HG03432 (cell line): ENCODE data around the gene NXNL2.

ENCODE experiments used
- ATAC-seq: cut with Tn5 transposase; IDR thresholded peaks from one replicate; pipeline ENCODE4 v1.9.1; 2021; ENCODE audit warnings: mild to moderate bottlenecking, moderate library complexity; ENCODE audit not compliant: unreplicated experiment

NXNL2 gene

DNA sequence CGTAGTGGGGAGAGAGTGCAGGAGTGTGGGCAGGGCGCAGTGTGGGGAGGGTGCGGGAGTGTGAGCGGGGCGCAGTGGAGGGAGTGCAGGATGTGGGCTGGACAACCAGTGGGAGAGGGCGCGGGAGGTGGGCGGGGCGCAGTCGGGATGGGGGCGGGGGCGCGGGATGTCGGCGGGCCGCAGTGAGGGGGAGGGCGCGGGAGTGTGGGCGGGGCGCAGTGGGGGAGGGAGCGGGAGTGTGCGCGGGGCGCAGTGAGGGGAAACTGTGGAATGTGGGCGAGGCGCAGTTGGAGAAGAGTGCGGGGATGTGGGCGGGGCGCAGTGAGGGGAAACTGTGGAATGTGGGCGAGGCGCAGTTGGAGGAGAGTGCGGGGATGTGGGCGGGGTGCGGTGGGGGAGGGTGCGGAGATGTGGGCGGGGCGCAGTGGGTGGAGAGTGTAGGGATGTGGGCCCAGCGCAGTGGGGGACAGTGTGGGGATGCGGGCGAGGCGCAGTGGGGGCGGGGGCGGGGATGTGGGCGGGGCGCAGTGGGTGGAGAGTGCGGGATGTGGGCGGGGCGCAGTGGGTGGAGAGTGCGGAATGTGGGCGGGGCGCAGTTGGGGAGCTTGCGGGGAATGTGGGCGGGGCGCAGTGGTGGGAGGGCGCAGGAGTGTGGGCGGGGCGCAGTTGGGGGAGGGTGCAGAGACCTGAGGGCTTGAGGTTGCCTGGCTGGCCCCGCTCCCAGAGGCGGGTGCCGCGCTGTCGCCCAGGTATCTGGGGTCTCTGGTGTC is at the start of gene NXNL2:
Gene NXNL2 (plus strand): TSS at position 723 of the 770 bp plus-strand sequence. CDS start 257 bp downstream, outside the sequence.
- no peak for ATAC-seq

DNA sequence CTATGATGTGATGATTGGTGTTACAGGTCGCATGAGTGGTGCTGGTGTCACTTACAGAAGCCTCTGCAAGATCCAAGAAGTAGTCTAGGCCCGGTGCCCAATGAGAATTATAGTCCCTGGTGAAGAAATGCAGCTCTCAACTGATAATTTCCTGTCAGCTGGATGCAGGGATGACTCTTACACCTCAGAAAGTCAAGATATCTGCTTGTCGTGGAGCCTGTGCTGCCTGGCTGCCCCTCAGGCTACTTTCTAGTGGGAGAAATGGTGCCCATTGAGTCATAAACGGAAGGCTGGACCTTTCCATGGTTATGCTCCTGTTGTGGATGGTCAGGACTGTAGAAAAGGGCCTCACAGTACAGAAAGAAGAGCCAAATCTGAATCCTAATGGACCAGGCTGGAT is 46.8 kb upstream of the NXNL2 start:
- ATAC-seq, result no peak

DNA sequence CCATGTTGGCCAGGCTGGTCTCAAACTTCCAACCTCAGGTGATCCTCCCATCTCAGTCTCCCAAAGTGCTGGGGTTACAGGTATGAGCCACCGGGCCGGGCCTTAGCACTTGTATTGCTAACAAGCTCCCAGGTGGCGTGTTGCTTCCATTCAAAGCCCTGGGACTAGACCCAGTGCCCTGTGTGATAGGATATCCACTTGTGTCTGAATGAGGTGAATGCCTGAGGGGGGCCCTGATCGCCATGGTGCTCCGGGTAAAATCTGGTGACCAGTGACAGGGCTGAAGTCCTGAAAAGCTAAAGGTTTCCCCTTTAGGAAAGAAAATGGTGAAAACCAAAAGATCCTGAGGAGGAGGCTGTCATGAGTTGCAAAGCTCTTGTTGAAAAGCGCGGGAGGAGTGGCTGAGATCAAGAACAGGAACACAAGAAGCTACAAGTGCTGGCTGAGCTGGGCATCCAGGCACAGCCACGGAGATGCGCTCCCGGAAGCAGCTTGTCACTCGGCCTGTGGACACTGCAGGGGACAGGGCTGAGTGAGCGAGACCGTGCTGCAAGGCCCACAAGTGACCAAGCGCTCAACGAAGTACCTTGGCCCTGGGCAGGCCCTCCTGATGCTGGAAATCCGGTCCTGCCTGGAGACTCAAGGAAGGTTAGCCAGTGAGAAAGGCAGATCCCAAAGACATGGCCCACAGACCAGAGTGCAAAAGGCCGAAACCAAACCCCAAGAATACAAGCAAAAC is 39.8 kb upstream of the NXNL2 start:
- ATAC-seq, result no peak

DNA sequence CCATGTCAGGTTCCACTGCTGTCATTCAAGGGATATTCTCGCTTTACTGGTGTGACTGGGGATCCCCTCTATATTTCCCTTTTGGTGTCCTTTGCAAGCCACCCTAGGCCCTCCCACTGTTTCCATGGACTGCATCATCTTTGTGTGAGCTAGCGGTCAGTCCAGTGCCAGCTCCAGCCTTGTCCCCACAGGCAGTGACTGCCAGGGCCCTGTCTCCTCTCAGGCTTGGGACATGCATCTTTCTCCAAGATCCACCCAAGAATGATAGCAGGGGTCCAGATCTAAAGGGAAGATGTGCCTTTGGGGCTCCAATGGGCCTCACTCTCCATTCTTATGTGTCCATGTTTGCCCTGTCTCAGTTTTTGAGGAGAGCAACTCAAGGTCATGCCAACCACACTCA is 37.8 kb upstream of the NXNL2 start:
- no peak for ATAC-seq

DNA sequence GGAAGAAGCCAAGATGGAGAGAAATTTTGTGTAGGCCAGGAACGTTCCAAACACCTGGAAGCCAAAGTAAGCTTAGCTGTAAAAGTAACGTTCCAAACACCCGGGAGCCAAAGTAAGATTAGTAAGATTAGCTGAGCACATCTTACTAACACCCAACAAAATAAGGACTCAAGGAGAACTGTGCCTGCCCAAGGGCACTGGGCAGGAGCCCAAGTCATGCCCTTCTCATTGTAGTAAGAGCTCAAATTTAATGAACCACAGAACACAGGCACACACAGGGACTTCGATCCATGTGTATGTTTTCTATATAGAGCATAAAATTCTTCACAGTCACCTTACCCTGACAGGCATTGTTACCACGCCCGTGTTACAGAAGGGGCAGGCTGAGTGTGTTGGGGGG is 36.1 kb upstream of the NXNL2 start:
- no peak for ATAC-seq

DNA sequence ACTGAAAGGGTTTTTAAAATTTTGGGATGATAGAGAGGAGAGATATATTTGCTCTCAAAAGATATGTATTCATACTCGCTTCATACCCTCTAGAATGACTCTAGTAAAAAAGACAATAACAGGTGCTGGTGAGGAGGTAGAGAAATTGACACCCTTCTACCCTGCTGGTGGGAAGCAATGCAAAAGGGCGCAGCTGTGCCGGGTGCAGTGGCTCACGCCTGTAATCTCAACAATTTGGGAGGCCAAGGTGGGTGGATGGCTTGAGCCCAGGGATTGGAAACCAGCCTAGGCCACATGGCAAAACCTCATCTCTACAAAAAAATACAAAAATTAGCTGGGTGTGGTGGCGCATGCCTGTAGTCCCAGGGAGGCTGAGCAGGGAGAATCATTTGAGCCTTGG is 33.9 kb upstream of the NXNL2 start:
- no peak for ATAC-seq

DNA sequence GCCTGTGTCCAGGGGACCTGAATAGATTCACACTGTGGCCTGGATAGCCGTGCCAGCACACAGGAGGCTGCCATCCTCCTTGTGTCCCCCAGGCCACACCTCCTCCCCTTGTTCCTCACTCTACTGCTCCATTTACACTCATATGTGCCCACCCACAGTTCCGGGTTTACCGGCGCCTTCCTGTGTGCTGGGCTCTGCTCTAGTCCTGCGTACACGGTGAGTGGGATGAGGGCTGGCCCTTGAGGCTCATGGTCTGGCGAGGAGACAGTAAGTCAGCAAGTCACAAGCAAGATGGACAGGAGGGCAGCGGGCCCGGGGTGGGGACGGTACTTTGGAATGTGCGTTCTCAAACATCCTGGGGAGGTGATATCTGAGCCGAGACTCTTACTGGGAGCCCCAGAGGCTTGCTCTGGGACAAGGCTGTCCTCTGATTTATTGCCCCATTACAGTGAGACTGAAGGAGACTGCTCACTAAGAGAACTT is 32.4 kb upstream of the NXNL2 start:
- ATAC-seq, result no peak

DNA sequence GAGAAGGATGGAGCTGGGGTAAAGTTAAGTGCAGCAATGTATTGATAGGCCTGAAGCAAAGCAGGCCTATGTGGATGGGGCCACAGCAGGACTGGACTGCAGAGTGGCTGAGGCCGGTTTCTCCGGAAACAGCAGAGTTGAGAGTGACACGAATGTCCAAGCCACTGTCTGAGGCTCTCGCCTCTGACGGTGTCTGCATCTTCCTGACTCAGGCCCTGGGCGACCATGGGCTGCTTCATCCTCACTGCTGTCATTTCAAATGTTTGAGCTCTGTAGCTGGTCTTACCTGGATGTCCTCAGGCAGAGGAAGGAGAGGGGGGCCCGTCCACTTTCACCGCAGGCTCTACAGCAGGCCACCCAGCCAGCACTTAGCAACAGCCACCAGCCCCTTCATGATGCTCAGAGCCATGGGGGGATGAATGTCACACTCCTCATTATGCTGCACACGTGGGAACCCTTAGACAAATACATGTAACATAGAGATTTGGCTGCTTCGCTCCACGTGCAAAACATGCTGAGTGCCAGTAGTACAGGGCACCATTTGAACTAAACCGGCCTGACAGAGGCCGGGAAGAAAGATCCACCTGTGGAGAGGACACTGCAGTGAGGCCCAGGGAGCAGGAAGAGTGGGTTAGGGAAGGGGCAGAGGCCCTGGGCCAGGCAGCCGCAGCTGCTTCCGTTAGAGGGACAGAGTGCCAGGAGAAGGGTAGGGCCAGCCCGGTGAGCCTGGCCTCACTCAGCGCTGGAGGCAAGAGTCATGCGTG is 31.7 kb upstream of the NXNL2 start:
- no peak for ATAC-seq

DNA sequence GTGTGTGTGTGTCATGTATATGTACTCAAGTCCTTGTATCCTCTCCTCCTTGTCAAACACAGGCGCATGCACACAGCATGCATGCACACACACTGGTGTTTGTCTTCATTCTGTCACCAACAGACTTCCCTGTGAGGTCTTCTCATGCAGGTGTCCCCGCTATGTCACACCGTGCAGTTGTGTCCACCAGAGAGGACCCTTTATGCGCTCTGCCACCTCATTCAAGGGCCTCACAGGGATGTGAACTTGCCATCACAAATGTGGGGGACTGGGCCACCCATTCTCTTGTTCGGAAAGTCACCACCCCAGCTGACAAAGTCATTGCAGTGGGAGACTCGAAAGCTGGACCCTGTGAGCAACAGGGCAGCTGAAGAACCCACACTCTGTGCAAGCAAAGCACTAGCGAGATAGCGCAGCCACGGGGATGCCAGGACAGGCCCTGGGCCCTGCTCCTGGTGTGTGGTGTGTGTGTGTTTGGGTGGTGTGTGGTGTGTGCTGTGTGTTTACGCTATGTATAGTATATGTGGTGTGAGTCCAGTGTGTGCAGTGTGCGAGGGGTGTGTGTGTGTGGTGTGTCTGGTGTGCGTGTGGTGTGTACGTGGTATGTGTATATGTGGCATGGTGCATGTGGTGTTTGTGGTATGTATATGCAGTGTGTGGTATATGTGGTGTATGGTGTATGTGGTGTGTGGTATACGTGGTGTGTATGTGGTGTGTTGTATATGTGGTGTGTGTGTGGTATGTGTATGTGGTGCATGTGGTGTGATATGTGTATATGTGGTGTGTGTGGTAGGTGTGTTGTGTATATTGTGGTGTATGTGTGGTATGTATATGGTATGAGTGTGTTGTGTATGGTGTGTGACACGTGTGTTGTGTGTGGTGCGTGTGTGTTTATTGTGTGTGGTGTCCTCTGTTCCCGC is 30.9 kb upstream of the NXNL2 start:
- no peak for ATAC-seq

DNA sequence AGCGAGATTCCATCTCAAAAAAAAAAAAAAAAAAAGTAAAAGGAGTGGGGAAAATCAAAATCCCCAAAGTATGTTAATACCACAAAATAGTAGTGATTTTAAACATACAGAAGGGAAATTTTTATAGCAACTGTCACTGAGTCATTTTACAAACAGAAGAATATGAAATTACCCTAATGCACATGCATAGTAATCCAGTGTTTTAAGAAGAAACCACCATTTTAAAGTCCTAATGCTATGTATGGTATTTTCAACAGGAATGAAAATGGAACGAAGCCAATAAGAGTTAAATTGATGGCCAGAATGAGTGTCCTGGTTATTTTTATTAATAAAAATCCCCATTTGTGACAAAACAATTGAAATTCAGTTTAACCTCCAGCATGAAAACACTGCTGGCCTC is 26.7 kb upstream of the NXNL2 start:
- ATAC-seq, result no peak

DNA sequence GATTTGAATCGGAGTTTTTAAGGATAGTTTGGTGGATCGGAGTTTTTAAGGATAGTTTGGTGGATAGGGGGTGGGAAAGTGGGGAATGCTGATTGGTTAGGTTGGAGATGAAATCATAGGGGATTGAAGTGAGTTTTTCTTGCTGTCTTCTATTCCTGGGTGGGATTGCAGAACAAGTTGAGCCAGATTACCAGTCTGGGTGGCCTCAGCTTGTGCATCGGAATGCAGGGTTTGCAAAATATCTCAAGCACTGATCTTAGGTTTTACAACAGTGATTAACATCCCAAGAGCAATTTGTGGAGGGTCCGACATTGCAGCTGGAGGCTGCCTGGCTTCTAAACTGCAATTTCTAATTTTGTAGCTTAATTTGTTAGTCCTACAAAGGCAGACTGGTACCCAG is 23.1 kb upstream of the NXNL2 start:
- ATAC-seq, result no peak

DNA sequence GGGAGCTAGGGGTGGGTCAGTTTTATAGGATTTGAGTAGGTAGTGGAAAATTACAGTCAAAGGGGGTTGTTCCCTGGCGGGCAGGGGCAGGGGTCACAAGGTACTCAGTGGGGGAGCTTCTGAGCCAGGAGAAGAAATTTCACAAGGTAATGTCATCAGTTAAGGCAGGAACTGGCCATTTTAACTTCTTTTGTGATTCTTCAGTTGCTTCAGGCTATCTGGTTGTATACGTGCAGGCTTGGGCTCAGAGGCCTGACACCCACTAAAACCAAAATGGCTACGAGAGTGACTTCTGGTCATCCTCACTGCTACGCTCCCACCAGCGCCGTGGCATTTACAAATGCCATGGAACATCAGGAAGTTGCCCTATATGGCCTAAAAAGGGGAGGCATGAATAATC is 20.7 kb upstream of the NXNL2 start:
- no peak for ATAC-seq

DNA sequence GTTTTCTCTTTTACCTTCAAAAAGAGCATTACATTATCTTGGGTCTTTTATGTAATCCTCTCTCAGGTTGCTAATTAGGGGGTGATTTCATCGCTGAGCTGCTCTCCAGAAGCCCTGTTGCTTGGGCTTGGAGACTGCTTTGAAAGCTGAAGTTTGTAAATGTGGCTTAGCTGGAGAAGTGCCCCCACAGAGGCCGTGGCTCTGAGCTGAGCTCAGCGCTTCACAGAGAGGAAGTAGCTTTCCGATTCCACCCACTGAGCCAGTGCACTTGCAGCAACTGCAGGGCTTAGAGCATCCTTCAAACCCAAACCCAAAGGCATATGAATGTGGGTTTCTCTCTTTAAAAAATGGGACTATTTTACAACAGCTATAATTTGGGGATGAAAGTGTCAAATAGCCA is 13.7 kb upstream of the NXNL2 start:
- no peak for ATAC-seq

DNA sequence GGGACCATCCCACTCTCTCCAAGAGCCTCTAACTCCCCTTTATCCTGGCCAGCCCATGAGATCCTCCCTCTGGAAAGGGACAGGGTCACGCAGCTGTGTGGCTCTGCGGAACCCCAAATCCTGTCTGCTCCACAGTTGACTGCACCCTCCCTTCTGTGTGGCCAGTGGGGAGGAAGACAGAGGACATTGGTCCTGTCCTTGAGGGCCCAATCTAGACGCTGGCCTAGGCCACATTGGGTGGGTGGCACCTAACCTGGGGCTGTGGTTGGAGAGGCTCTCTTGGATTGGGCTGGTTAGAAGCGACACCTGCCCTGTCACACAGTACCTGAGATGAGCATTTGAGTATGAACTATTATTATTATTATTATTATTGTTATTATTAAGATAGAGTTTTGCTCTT is 12.6 kb upstream of the NXNL2 start:
- ATAC-seq, result no peak

DNA sequence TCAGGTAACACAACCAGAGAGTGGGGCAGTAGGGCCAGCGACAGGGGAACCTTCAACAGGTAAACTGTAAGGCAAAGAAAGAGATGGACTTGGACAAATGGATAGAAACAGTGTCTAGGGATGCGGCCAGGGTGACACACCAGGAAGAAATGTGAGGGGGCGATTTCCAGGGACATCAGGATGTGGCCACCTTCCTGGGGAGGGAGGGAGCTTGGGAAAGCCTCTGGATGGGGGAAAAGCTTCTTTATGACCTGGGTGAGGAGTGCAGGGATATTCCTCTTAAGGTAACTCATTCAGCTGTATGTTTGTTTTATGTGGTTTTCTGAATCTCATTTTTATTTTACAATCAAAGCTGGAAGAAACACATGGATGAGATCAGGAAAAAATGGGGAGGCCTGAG is 11.9 kb upstream of the NXNL2 start:
- ATAC-seq, result no peak

DNA sequence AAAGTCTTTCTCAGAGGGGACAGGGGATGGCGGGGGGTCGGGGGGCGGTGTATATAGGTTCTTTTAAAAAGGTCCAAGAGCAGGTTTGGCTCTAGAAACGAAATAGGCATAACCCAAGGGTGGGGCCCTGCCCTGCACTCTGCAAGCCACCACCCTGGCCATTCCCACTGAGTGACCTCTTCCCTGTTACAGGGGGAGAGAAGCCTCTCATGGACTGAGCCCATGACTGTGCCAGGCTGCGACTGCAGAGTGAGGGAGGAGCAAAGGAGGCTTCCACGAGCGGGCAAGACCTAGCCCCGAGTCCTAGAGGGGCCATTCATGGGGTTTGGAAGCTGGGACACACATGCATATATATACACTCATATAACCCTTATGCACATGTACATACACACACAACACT is 10.1 kb upstream of the NXNL2 start:
- ATAC-seq, result no peak

DNA sequence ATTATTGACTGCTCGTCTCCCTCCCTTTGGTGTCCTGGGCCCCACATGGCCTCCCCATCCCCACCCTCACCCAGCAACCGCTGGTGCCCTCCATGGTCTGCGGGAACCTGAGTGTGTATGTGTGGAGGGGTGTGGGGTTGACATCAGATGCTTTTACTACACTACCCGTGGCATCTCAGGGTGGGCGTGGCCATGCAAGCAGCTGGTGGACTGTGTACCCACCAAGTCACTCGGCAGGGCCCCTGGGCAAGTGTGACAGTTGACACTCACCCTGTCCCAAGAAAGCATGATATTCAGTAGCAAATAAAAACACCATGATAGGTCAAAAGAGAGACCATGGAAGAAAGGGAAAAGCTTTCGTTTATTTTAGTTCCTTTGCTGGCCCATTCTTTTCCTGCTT is 7.4 kb upstream of the NXNL2 start:
- no peak for ATAC-seq

DNA sequence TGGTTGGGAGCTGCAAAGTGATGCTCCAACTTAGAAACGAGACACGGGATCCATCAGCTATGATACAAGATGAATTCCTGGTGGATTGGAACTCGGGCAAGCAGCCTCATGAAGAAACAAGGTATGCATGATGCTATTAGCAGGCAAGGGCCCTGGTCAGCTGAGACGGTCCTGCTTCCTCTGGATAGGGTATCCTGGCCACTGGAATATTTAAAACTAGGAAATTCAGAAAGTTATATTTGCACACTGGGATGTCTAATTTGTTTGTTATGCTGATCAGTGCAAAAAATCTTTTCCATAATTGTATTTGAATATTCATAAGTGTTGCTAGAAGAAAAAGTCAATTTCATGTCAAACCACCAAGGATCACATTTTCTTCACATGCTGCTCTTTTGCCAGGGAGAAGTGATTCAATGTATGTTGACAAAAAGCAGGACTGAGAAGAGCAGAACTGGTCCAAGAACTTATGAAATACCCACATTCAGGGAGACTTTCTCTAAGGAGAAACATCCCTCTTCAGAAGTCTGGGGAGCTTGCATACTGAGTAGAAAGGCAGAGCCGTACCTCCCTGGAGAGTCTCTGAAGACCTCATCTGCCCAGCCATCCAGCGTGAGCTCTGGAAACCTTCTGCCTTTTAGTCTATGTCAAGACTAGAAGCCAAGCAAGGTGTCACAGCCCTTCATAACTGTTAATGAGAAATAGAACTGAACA is 6.7 kb upstream of the NXNL2 start:
- ATAC-seq, result no peak

DNA sequence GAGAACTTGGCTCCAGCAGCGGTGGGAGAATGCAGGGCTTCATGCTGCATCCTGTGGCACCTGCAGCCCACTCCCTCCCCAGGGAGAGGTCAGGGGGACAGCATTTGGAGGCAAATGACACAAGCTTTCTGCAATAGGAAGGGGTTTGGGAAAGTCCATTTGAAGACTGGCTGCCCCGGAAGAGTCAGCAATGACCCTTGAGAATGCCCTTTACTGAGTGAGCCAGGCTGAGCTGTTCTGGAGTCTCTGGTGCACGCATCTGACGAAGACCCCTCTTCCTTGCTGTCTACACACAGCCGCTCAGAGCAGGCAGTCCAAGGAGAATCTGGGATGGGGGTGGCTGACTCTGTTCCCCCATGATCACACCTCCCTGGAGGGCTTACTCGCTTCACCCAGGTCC is 5.5 kb upstream of the NXNL2 start:
- ATAC-seq, result no peak

DNA sequence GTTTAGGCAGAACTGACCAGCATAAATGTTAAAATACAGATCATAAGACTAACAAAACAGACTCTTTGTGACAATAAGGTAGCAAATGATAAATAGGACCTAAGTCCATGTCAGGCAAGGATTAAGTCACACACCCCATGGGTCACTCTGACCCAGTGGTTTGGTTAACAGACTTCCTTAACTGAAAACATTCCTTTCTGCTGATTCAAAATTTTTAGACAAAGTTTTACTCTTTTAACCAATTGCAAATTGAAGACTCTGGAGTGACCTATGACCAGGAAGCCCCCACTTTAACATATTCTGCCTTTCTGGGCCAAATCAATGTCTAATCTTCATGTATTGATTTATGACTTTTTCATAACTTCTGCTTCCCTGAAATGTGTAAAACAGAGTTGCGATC is 4.9 kb upstream of the NXNL2 start:
- ATAC-seq, result no peak
